ENCODE data around the gene FBN1.

The FBN1 gene

GRCh38 chr15:48642795-48643194 lies 2.7 kb downstream of the FBN1 start:
- Mint-ChIP-seq H3K36me3 (ENCODE audit: low read depth) (no peaks in the 10 kb centered on the region), H3K27me3 (peaks cover 38% of the 10 kb centered on the region), H3K9me3 (no peaks in the 10 kb centered on the region), H3K4me3 (no peak overlapping the region), H3K4me1 (ENCODE audit: low read depth) (peaks cover 5% of the 10 kb centered on the region), H3K27ac (no peak overlapping the region)

GRCh38 chr15:48641416-48641815 lies 4.1 kb downstream of the FBN1 start:
- H3K27ac Mint-ChIP-seq = no peak overlapping the region
- no peaks in the 10 kb centered on the region for H3K9me3 Mint-ChIP-seq
- peaks cover 30% of the 10 kb centered on the region for H3K27me3 Mint-ChIP-seq
- no peaks in the 10 kb centered on the region for H3K36me3 Mint-ChIP-seq (ENCODE audit: low read depth)
- peaks cover 5% of the 10 kb centered on the region for H3K4me1 Mint-ChIP-seq (ENCODE audit: low read depth)
- H3K4me3 Mint-ChIP-seq = no peak overlapping the region

- no peaks in the 10 kb centered on the region for H3K36me3 Mint-ChIP-seq (ENCODE audit: low read depth)
- no peaks in the 10 kb centered on the region for H3K9me3 Mint-ChIP-seq
- H3K4me1 Mint-ChIP-seq (ENCODE audit: low read depth) = no peaks in the 10 kb centered on the region
- H3K27me3 Mint-ChIP-seq = peaks cover 20% of the 10 kb centered on the region
- H3K27ac Mint-ChIP-seq = no peak overlapping the region
- H3K4me3 Mint-ChIP-seq = no peak overlapping the region
These were observed 6.5 kb downstream of the FBN1 start for GRCh38 chr15:48638963-48639362.

- no peak overlapping the region for H3K27ac Mint-ChIP-seq
- H3K27me3 Mint-ChIP-seq = peaks cover 7% of the 10 kb centered on the region
- H3K4me3 Mint-ChIP-seq = no peak overlapping the region
- no peaks in the 10 kb centered on the region for H3K36me3 Mint-ChIP-seq (ENCODE audit: low read depth)
- no peaks in the 10 kb centered on the region for H3K4me1 Mint-ChIP-seq (ENCODE audit: low read depth)
- no peaks in the 10 kb centered on the region for H3K9me3 Mint-ChIP-seq
These were observed 7.9 kb downstream of the FBN1 start for GRCh38 chr15:48637639-48638038.

GRCh38 chr15:48636511-48636910 lies 9.0 kb downstream of the FBN1 start:
- Mint-ChIP-seq H3K27me3 (no peaks in the 10 kb centered on the region), H3K36me3 (ENCODE audit: low read depth) (no peaks in the 10 kb centered on the region), H3K4me3 (no peak overlapping the region), H3K27ac (no peak overlapping the region), H3K9me3 (no peaks in the 10 kb centered on the region), H3K4me1 (ENCODE audit: low read depth) (peaks cover under 1% of the 10 kb centered on the region)

- H3K36me3 Mint-ChIP-seq (ENCODE audit: low read depth) = no peaks in the 10 kb centered on the region
These were observed 10.6 kb downstream of the FBN1 start for GRCh38 chr15:48634893-48635292.

GRCh38 chr15:48634096-48634495 lies 11.4 kb downstream of the FBN1 start:
- H3K27ac Mint-ChIP-seq = no peak overlapping the region
- H3K4me1 Mint-ChIP-seq (ENCODE audit: low read depth) = peaks cover 13% of the 10 kb centered on the region
- H3K9me3 Mint-ChIP-seq = no peaks in the 10 kb centered on the region
- H3K27me3 Mint-ChIP-seq = no peaks in the 10 kb centered on the region
- H3K36me3 Mint-ChIP-seq (ENCODE audit: low read depth) = no peaks in the 10 kb centered on the region
- no peak overlapping the region for H3K4me3 Mint-ChIP-seq

More at GRCh38 chr15:48634893-48635292, 10.6 kb downstream of the FBN1 start:
- no peaks in the 10 kb centered on the region for H3K27me3 Mint-ChIP-seq
- H3K9me3 Mint-ChIP-seq = no peaks in the 10 kb centered on the region
- H3K4me3 Mint-ChIP-seq = no peak overlapping the region
- H3K4me1 Mint-ChIP-seq (ENCODE audit: low read depth) = peaks cover 11% of the 10 kb centered on the region
- H3K27ac Mint-ChIP-seq = no peak overlapping the region

- Mint-ChIP-seq H3K36me3 (ENCODE audit: low read depth) (no peaks in the 10 kb centered on the region), H3K27ac (no peak overlapping the region), H3K27me3 (peaks cover 3% of the 10 kb centered on the region), H3K9me3 (no peaks in the 10 kb centered on the region), H3K4me1 (ENCODE audit: low read depth) (peaks cover 13% of the 10 kb centered on the region), H3K4me3 (no peak overlapping the region)
These were observed 12.9 kb downstream of the FBN1 start for GRCh38 chr15:48632651-48633050.

GRCh38 chr15:48631176-48631770 lies 14.2 kb downstream of the FBN1 start:
- no peak overlapping the region for H3K4me3 Mint-ChIP-seq
- peaks cover 4% of the 10 kb centered on the region for H3K27me3 Mint-ChIP-seq
- H3K4me1 Mint-ChIP-seq (ENCODE audit: low read depth) = peaks cover 13% of the 10 kb centered on the region
- no peaks in the 10 kb centered on the region for H3K9me3 Mint-ChIP-seq
- H3K27ac Mint-ChIP-seq = no peak overlapping the region
- H3K36me3 Mint-ChIP-seq (ENCODE audit: low read depth) = no peaks in the 10 kb centered on the region

GRCh38 chr15:48630245-48630644 lies 15.3 kb downstream of the FBN1 start:
- Mint-ChIP-seq H3K36me3 (ENCODE audit: low read depth) (no peaks in the 10 kb centered on the region), H3K27me3 (peaks cover 4% of the 10 kb centered on the region), H3K4me3 (no peak overlapping the region), H3K4me1 (ENCODE audit: low read depth) (peaks cover 13% of the 10 kb centered on the region), H3K9me3 (no peaks in the 10 kb centered on the region), H3K27ac (no peak overlapping the region)

GRCh38 chr15:48628832-48629231 lies 16.7 kb downstream of the FBN1 start:
- Mint-ChIP-seq H3K27ac (no peak overlapping the region), H3K27me3 (peaks cover 4% of the 10 kb centered on the region), H3K4me1 (ENCODE audit: low read depth) (peaks cover 13% of the 10 kb centered on the region), H3K36me3 (ENCODE audit: low read depth) (no peaks in the 10 kb centered on the region), H3K4me3 (no peak overlapping the region), H3K9me3 (no peaks in the 10 kb centered on the region)

GRCh38 chr15:48627260-48627940 lies 18.1 kb downstream of the FBN1 start:
- Mint-ChIP-seq H3K36me3 (ENCODE audit: low read depth) (no peaks in the 10 kb centered on the region), H3K27ac (no peak overlapping the region), H3K27me3 (peaks cover 4% of the 10 kb centered on the region), H3K9me3 (no peaks in the 10 kb centered on the region), H3K4me3 (no peak overlapping the region), H3K4me1 (ENCODE audit: low read depth) (peaks cover 13% of the 10 kb centered on the region)

GRCh38 chr15:48625126-48625525 lies 20.4 kb downstream of the FBN1 start:
- no peak overlapping the region for H3K27ac Mint-ChIP-seq
- H3K4me3 Mint-ChIP-seq = no peak overlapping the region
- H3K4me1 Mint-ChIP-seq (ENCODE audit: low read depth) = peaks cover 4% of the 10 kb centered on the region
- H3K27me3 Mint-ChIP-seq = peaks cover 4% of the 10 kb centered on the region
- H3K36me3 Mint-ChIP-seq (ENCODE audit: low read depth) = no peaks in the 10 kb centered on the region
- H3K9me3 Mint-ChIP-seq = no peaks in the 10 kb centered on the region

- Mint-ChIP-seq H3K27me3 (peaks cover 4% of the 10 kb centered on the region), H3K4me1 (ENCODE audit: low read depth) (no peaks in the 10 kb centered on the region), H3K4me3 (no peak overlapping the region), H3K36me3 (ENCODE audit: low read depth) (no peaks in the 10 kb centered on the region), H3K9me3 (no peaks in the 10 kb centered on the region), H3K27ac (no peak overlapping the region)
These were observed 20.8 kb downstream of the FBN1 start for GRCh38 chr15:48624700-48625099.

GRCh38 chr15:48623456-48623855 lies 22.1 kb downstream of the FBN1 start:
- Mint-ChIP-seq H3K9me3 (no peaks in the 10 kb centered on the region), H3K36me3 (ENCODE audit: low read depth) (no peaks in the 10 kb centered on the region), H3K27me3 (peaks cover 4% of the 10 kb centered on the region), H3K4me3 (no peak overlapping the region), H3K4me1 (ENCODE audit: low read depth) (no peaks in the 10 kb centered on the region), H3K27ac (no peak overlapping the region)

GRCh38 chr15:48622237-48622636 lies 23.3 kb downstream of the FBN1 start:
- Mint-ChIP-seq H3K27ac (no peak overlapping the region), H3K4me3 (no peak overlapping the region), H3K36me3 (ENCODE audit: low read depth) (no peaks in the 10 kb centered on the region), H3K9me3 (no peaks in the 10 kb centered on the region), H3K27me3 (no peaks in the 10 kb centered on the region), H3K4me1 (ENCODE audit: low read depth) (no peaks in the 10 kb centered on the region)
